ENCODE results near the gene HMX1. TPM values are rescaled to one million over a fixed set of nuclear protein-coding genes. Genes with fewer than 3 reads are reported as not detected.

The HMX1 gene
- total RNA-seq, 1 experiment from 2014 or later = not detected

GRCh38 chr4:8872402-8873291 is 1.0 kb upstream of the HMX1 start:
- no peak for DNase-seq (ENCODE audit: low spot score)
- in situ Hi-C loops (cut with HindIII; ENCODE audit: low sequenced_read_pairs) = no loop called here

- no peak for DNase-seq (ENCODE audit: low spot score)
- in situ Hi-C loops (cut with HindIII; ENCODE audit: low sequenced_read_pairs) = no loop called here
These were observed 807 bp downstream of the HMX1 start for GRCh38 chr4:8870647-8871416.

GRCh38 chr4:8869898-8870646 is 1.6 kb downstream of the HMX1 start:
- in situ Hi-C loops (cut with HindIII; ENCODE audit: low sequenced_read_pairs) = no loop called here
- DNase-seq (ENCODE audit: low spot score) = no peak

GRCh38 chr4:8869002-8869897 is 2.4 kb downstream of the HMX1 start:
- in situ Hi-C loops (cut with HindIII; ENCODE audit: low sequenced_read_pairs) = no loop called here
- DNase-seq (ENCODE audit: low spot score) = no peak

GRCh38 chr4:8868321-8869001 is 3.2 kb downstream of the HMX1 start:
- in situ Hi-C loops (cut with HindIII; ENCODE audit: low sequenced_read_pairs) = no loop called here
- no peak for DNase-seq (ENCODE audit: low spot score)

- no peak for DNase-seq (ENCODE audit: low spot score)
- in situ Hi-C loops (cut with HindIII; ENCODE audit: low sequenced_read_pairs) = no loop called here
These were observed 3.9 kb downstream of the HMX1 start for GRCh38 chr4:8867624-8868320.

- in situ Hi-C loops (cut with HindIII; ENCODE audit: low sequenced_read_pairs) = no loop called here
- DNase-seq (ENCODE audit: low spot score) = no peak
These were observed 4.6 kb downstream of the HMX1 start for GRCh38 chr4:8866828-8867623.

GRCh38 chr4:8866421-8866820 is 5.2 kb downstream of the HMX1 start:
- DNase-seq (ENCODE audit: low spot score) = no peak
- in situ Hi-C loops (cut with HindIII; ENCODE audit: low sequenced_read_pairs) = no loop called here

GRCh38 chr4:8865681-8866310 is 5.8 kb downstream of the HMX1 start:
- no peak for DNase-seq (ENCODE audit: low spot score)
- in situ Hi-C loops (cut with HindIII; ENCODE audit: low sequenced_read_pairs) = no loop called here

- DNase-seq (ENCODE audit: low spot score) = no peak
- in situ Hi-C loops (cut with HindIII; ENCODE audit: low sequenced_read_pairs) = no loop called here
These were observed 6.5 kb downstream of the HMX1 start for GRCh38 chr4:8864912-8865680.

GRCh38 chr4:8863686-8864682 is 7.7 kb downstream of the HMX1 start:
- in situ Hi-C loops (cut with HindIII; ENCODE audit: low sequenced_read_pairs) = no loop called here
- no peak for DNase-seq (ENCODE audit: low spot score)

GRCh38 chr4:8862800-8863685 is 8.6 kb downstream of the HMX1 start:
- no peak for DNase-seq (ENCODE audit: low spot score)
- in situ Hi-C loops (cut with HindIII; ENCODE audit: low sequenced_read_pairs) = no loop called here

GRCh38 chr4:8862334-8862733 is 9.3 kb downstream of the HMX1 start:
- no peak for DNase-seq (ENCODE audit: low spot score)
- in situ Hi-C loops (cut with HindIII; ENCODE audit: low sequenced_read_pairs) = no loop called here
